Loucy (cell line): ENCODE results near the gene UCHL5.

Experiments used
- H2AFZ ChIP-seq: fragments of 200-600 bp; sonication (generic); 2 replicates; pipeline ENCODE4 v1.6.0; 2016; ENCODE audit warnings: antibody characterized with exemption, mild to moderate bottlenecking, low read length, moderate library complexity
- H3F3A ChIP-seq: fragments of 200-600 bp; 2 replicates; pipeline ENCODE4 v1.6.0; 2016; ENCODE audit warnings: antibody characterized with exemption, low read depth, mild to moderate bottlenecking
- H3K27me3 ChIP-seq: fragments of 200-600 bp; sonication (generic); 2 replicates; pipeline ENCODE4 v1.6.1; 2014; ENCODE audit warnings: low read length, mild to moderate bottlenecking; ENCODE audit not compliant: insufficient read depth, poor library complexity, severe bottlenecking
- H3K36me3 ChIP-seq: fragments of 200-600 bp; sonication (generic); 2 replicates; pipeline ENCODE4 v1.6.1; 2016; ENCODE audit warnings: low read length; ENCODE audit not compliant: insufficient read depth
- H3K4me1 ChIP-seq: fragments of 200-600 bp; sonication (generic); 2 replicates; pipeline ENCODE4 v1.5.1; 2014; ENCODE audit warnings: low read length, mild to moderate bottlenecking; ENCODE audit not compliant: insufficient read depth, poor library complexity, severe bottlenecking
- H3K4me2 ChIP-seq: fragments of 200-600 bp; sonication (generic); 2 replicates; pipeline ENCODE4 v1.6.0; 2014; ENCODE audit warnings: antibody characterized with exemption, low read length, low read depth, mild to moderate bottlenecking; ENCODE audit not compliant: poor library complexity, severe bottlenecking
- H3K4me3 ChIP-seq: fragments of 200-600 bp; sonication (generic); 2 replicates; pipeline ENCODE4 v1.5.1; 2014; ENCODE audit warnings: low read length, mild to moderate bottlenecking, mixed read lengths; ENCODE audit not compliant: poor library complexity, severe bottlenecking
- H3K79me2 ChIP-seq: fragments of 200-600 bp; sonication (generic); 2 replicates; pipeline ENCODE4 v1.6.1; 2014; ENCODE audit warnings: low read length; ENCODE audit not compliant: insufficient read depth
- H3K9ac ChIP-seq: fragments of 200-600 bp; sonication (generic); 2 replicates; pipeline ENCODE4 v1.6.0; 2014; ENCODE audit warnings: mild to moderate bottlenecking, low read depth, low read length, moderate library complexity; ENCODE audit not compliant: poor library complexity, severe bottlenecking
- H3K9me2 ChIP-seq: fragments of 200-600 bp; sonication (generic); replicated peaks from 2 replicates; pipeline ENCODE4 v1.6.1; 2016; ENCODE audit warnings: low read depth, low read length, mixed read lengths
- H3K9me3 ChIP-seq: fragments of 200-600 bp; sonication (generic); 2 replicates; pipeline ENCODE4 v1.6.1; 2014; ENCODE audit warnings: mild to moderate bottlenecking, antibody characterized with exemption, low read length, low read depth; ENCODE audit not compliant: insufficient read depth
- H4K20me1 ChIP-seq: fragments of 200-600 bp; sonication (generic); 2 replicates; pipeline ENCODE4 v1.6.0; 2014; ENCODE audit warnings: antibody characterized with exemption, low read length, mild to moderate bottlenecking; ENCODE audit not compliant: insufficient read depth, poor library complexity, severe bottlenecking
- EZH2phosphoT487 ChIP-seq: fragments of 200-600 bp; IDR thresholded peaks from 2 replicates; pipeline ENCODE4 v1.6.1; 2018; ENCODE audit warnings: antibody characterized with exemption, mild to moderate bottlenecking, moderate library complexity, borderline replicate concordance
- TF ChIP-seq, protein P1 (sequence below): fragments of 200-600 bp; sonication (generic); conservative IDR thresholded peaks from 2 replicates; pipeline ENCODE4 v1.5.1; 2014; ENCODE audit warnings: mild to moderate bottlenecking, antibody characterized with exemption, low read length

The UCHL5 gene

GRCh38 chr1:192968323-192968722 is 90.8 kb downstream of the UCHL5 start:
- Histone ChIP-seq H3K79me2 (no peaks in the 10 kb centered on the region), H3K9ac (no peak overlapping the region), H3K4me1 (no peaks in the 10 kb centered on the region), H4K20me1 (no peaks in the 10 kb centered on the region), H3K4me3 (no peak overlapping the region), H2AFZ (no peak overlapping the region), H3K9me3 (no peaks in the 10 kb centered on the region), H3F3A (no peaks in the 10 kb centered on the region), H3K4me2 (no peak overlapping the region), H3K9me2 (no peaks in the 10 kb centered on the region), H3K27me3 (no peaks in the 10 kb centered on the region), H3K36me3 (no peaks in the 10 kb centered on the region)
- TF ChIP-seq EZH2phosphoT487: no peak
- TF ChIP-seq, protein P1, sequence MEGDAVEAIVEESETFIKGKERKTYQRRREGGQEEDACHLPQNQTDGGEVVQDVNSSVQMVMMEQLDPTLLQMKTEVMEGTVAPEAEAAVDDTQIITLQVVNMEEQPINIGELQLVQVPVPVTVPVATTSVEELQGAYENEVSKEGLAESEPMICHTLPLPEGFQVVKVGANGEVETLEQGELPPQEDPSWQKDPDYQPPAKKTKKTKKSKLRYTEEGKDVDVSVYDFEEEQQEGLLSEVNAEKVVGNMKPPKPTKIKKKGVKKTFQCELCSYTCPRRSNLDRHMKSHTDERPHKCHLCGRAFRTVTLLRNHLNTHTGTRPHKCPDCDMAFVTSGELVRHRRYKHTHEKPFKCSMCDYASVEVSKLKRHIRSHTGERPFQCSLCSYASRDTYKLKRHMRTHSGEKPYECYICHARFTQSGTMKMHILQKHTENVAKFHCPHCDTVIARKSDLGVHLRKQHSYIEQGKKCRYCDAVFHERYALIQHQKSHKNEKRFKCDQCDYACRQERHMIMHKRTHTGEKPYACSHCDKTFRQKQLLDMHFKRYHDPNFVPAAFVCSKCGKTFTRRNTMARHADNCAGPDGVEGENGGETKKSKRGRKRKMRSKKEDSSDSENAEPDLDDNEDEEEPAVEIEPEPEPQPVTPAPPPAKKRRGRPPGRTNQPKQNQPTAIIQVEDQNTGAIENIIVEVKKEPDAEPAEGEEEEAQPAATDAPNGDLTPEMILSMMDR: no peak

DNA sequence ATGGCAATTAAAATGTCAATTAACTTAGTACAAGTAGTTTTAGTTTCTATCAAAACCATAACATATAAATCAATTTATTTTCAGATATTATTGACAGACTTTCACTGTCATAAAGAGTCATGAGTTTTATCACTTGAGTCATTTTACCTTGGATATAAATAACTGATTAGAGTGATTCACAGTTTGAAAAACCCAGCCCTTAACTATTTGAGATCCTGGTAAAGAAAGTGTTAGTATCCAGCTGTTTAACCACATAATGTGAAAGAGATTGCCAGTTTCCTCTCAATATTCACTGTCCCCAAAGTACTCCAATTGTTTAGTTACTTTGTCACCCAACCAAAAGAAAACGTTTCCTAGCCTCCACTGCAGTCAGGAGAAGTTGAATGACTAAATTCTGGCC is 91.3 kb downstream of the UCHL5 start:
- Histone ChIP-seq H4K20me1 (no peaks in the 10 kb centered on the region), H3K79me2 (no peaks in the 10 kb centered on the region), H3K9ac (no peak overlapping the region), H3K4me1 (no peaks in the 10 kb centered on the region), H3F3A (no peaks in the 10 kb centered on the region), H3K36me3 (no peaks in the 10 kb centered on the region), H3K9me3 (no peaks in the 10 kb centered on the region), H2AFZ (no peak overlapping the region), H3K27me3 (no peaks in the 10 kb centered on the region), H3K9me2 (no peaks in the 10 kb centered on the region), H3K4me3 (no peak overlapping the region), H3K4me2 (no peak overlapping the region)
- no peak for TF ChIP-seq EZH2phosphoT487
- TF ChIP-seq, protein P1: no peak

DNA sequence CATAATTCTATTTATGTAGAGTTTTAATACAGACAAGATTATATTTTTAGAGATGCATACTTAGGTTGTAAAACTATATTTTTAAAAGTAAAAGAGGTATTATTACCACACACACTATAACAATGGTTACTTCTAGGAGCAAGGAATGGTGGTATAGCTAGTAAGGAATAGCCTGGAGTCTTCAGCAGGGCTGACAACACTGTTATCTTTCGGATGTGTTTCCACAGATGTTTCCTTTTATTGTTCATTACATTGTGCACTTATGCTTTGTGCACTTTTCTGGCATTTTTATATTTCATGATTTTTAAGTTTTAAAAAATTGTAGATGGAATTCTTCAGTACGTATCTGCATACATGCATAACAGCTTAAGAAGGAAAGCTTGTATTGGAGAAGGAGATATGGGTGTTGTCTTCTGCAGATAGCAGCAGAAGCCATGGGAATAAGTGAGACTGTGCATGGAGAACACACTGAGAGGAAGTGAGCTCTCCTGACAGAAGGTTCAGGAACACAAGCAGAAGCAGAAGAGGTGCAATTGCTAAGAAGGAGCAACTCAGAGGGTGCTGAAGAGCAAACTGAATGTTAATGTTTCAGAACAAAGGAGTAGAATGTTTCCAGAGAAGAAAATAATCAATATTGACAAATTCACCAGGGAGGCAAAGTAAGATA is 91.8 kb downstream of the UCHL5 start:
- TF ChIP-seq EZH2phosphoT487: no peak
- TF ChIP-seq, protein P1: no peak
- Histone ChIP-seq H3K79me2 (no peaks in the 10 kb centered on the region), H3K27me3 (no peaks in the 10 kb centered on the region), H3K4me1 (no peaks in the 10 kb centered on the region), H4K20me1 (no peaks in the 10 kb centered on the region), H3K36me3 (no peaks in the 10 kb centered on the region), H3K4me2 (no peak overlapping the region), H3K4me3 (no peak overlapping the region), H2AFZ (no peak overlapping the region), H3K9me3 (no peaks in the 10 kb centered on the region), H3K9me2 (no peaks in the 10 kb centered on the region), H3F3A (no peaks in the 10 kb centered on the region), H3K9ac (no peak overlapping the region)
